ENCODE data around the gene DLGAP5. TPM values are rescaled to one million over a fixed set of nuclear protein-coding genes. Genes with fewer than 3 reads are reported as not detected.

DLGAP5 gene
- total and polyA plus RNA-seq, 2 of the 13 experiments (the other 11 are each of a cell fraction or from before 2014, with no cell fraction given): 7.7 to 55.8 TPM

DNA sequence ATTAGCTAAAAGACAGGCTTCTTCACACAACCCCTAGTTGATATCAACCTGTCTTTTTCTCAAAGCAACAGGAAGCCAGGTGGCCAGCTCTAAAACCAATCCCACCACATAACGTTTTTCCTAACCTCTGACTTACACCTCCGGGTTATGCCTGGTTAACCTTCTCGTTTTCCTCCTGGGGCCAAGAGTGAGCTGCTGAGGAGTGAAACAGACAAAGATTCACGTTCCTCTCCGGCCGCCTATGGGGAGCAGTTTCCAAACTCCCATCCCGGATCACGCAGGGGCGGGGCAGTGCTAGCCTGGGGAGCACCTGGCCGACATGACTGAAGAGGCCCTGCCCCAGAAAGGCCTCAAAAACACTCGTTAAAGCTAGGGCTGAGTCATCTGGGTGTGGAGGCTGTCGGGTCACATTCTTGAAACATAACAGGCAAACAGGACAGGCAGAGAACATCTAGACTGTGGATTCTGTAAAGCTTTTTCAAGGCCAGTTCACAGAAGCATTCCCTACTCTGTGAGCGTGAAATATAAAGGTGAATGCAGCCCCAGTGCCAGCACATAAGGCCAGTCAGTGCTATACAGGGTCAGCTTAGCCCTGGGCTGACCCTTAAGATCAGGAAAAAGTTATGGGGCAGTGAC is 88.3 kb downstream of the DLGAP5 start (continued):
- TF ChIP-seq, protein P1, sequence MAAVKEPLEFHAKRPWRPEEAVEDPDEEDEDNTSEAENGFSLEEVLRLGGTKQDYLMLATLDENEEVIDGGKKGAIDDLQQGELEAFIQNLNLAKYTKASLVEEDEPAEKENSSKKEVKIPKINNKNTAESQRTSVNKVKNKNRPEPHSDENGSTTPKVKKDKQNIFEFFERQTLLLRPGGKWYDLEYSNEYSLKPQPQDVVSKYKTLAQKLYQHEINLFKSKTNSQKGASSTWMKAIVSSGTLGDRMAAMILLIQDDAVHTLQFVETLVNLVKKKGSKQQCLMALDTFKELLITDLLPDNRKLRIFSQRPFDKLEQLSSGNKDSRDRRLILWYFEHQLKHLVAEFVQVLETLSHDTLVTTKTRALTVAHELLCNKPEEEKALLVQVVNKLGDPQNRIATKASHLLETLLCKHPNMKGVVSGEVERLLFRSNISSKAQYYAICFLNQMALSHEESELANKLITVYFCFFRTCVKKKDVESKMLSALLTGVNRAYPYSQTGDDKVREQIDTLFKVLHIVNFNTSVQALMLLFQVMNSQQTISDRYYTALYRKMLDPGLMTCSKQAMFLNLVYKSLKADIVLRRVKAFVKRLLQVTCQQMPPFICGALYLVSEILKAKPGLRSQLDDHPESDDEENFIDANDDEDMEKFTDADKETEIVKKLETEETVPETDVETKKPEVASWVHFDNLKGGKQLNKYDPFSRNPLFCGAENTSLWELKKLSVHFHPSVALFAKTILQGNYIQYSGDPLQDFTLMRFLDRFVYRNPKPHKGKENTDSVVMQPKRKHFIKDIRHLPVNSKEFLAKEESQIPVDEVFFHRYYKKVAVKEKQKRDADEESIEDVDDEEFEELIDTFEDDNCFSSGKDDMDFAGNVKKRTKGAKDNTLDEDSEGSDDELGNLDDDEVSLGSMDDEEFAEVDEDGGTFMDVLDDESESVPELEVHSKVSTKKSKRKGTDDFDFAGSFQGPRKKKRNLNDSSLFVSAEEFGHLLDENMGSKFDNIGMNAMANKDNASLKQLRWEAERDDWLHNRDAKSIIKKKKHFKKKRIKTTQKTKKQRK (IDR thresholded peaks at IDR 0.05; ENCODE audit: low read length): no peak
- TF ChIP-seq ARNT (IDR thresholded peaks at IDR 0.05) (no peak), ZNF138 (CRISPR knock-in tag; IDR thresholded peaks at IDR 0.05; ENCODE audit: low read depth) (no peak), ZNF773 (CRISPR knock-in tag; IDR thresholded peaks at IDR 0.05; ENCODE audit: borderline replicate concordance) (no peak), ZNF20 (CRISPR knock-in tag; IDR thresholded peaks at IDR 0.05) (no peak), ADNP (CRISPR knock-in tag; IDR thresholded peaks at IDR 0.05) (no peak), ZNF543 (CRISPR knock-in tag; IDR thresholded peaks at IDR 0.05) (no peak), ZNF652 (CRISPR knock-in tag; IDR thresholded peaks at IDR 0.05; ENCODE audit: borderline replicate concordance, low read depth) (no peak), TOPORS (CRISPR knock-in tag; IDR thresholded peaks at IDR 0.05) (no peak), NFE2 (CRISPR knock-in tag; IDR thresholded peaks at IDR 0.05) (peak; percentile 66; the same call in 1 of the 2 replicates), ELF1 (CRISPR knock-in tag; IDR thresholded peaks at IDR 0.05) (0 out of 2 replicates have a peak, but pooled peaks have one; percentile 23), CREB1 (IDR thresholded peaks at IDR 0.05) (peak; percentile 19; the same call in 1 of the 2 replicates), CREB1 (CRISPR knock-in tag; IDR thresholded peaks at IDR 0.05) (peak; percentile 81), ATM (IDR thresholded peaks at IDR 0.05; ENCODE audit: borderline replicate concordance) (no peak), MIER2 (CRISPR knock-in tag; IDR thresholded peaks at IDR 0.05) (no peak), ZBTB42 (CRISPR knock-in tag; IDR thresholded peaks at IDR 0.05) (no peak), ZNF530 (CRISPR knock-in tag; IDR thresholded peaks at IDR 0.05; ENCODE audit: low read depth) (no peak), SRY (CRISPR knock-in tag; IDR thresholded peaks at IDR 0.05) (no peak; the same call in 1 of the 2 replicates), NCOA2 (CRISPR knock-in tag; IDR thresholded peaks at IDR 0.05) (peak; percentile 56; the same call in 1 of the 2 replicates), ZMYM4 (CRISPR knock-in tag; IDR thresholded peaks at IDR 0.05) (peak; percentile 56; the same call in 1 of the 2 replicates)
- TF ChIP-seq, protein P2, sequence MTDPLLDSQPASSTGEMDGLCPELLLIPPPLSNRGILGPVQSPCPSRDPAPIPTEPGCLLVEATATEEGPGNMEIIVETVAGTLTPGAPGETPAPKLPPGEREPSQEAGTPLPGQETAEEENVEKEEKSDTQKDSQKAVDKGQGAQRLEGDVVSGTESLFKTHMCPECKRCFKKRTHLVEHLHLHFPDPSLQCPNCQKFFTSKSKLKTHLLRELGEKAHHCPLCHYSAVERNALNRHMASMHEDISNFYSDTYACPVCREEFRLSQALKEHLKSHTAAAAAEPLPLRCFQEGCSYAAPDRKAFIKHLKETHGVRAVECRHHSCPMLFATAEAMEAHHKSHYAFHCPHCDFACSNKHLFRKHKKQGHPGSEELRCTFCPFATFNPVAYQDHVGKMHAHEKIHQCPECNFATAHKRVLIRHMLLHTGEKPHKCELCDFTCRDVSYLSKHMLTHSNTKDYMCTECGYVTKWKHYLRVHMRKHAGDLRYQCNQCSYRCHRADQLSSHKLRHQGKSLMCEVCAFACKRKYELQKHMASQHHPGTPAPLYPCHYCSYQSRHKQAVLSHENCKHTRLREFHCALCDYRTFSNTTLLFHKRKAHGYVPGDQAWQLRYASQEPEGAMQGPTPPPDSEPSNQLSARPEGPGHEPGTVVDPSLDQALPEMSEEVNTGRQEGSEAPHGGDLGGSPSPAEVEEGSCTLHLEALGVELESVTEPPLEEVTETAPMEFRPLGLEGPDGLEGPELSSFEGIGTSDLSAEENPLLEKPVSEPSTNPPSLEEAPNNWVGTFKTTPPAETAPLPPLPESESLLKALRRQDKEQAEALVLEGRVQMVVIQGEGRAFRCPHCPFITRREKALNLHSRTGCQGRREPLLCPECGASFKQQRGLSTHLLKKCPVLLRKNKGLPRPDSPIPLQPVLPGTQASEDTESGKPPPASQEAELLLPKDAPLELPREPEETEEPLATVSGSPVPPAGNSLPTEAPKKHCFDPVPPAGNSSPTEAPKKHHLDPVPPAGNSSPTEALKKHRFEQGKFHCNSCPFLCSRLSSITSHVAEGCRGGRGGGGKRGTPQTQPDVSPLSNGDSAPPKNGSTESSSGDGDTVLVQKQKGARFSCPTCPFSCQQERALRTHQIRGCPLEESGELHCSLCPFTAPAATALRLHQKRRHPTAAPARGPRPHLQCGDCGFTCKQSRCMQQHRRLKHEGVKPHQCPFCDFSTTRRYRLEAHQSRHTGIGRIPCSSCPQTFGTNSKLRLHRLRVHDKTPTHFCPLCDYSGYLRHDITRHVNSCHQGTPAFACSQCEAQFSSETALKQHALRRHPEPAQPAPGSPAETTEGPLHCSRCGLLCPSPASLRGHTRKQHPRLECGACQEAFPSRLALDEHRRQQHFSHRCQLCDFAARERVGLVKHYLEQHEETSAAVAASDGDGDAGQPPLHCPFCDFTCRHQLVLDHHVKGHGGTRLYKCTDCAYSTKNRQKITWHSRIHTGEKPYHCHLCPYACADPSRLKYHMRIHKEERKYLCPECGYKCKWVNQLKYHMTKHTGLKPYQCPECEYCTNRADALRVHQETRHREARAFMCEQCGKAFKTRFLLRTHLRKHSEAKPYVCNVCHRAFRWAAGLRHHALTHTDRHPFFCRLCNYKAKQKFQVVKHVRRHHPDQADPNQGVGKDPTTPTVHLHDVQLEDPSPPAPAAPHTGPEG (CRISPR knock-in tag; IDR thresholded peaks at IDR 0.05): peak; percentile 42; the same call in 1 of the 2 replicates
